GM18867 (cell line): ENCODE data around the gene ACE2.

ENCODE experiments used
- ATAC-seq: cut with Tn5 transposase; IDR thresholded peaks from one replicate; pipeline ENCODE4 v1.9.1; 2021; ENCODE audit warnings: mild to moderate bottlenecking, moderate library complexity; ENCODE audit not compliant: unreplicated experiment

Gene ACE2

GRCh38 chrX:15512401-15512965 lies 88.3 kb downstream of the ACE2 start:
- ATAC-seq = no peak

DNA sequence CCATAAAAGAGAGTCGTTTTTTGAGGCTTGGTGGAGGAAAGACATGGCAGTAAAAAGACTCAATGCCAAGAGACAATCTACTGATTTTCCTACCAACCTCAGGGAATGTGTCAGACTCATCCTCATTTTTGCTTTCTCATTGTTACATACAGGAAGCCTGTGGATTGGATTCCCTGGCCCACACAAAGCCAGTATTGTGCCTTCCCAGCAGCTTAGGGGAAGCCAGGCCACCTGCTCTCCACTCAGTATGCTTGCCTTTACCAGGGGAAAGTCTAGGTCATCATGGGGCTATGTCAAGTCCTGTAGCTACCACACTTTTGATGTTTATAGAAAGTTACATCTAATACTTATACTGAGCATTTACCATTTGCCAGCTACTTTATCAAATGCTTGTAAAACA lies 89.2 kb downstream of the ACE2 start:
- no peak for ATAC-seq
